ENCODE data around the gene RBM33. TPM values are rescaled to one million over a fixed set of nuclear protein-coding genes. Genes with fewer than 3 reads are reported as not detected.
A peak's percentile ranks its signal among the peaks of the same experiment; 100 is the strongest.

The RBM33 gene
- total and polyA plus RNA-seq, 2 experiments from 2014 or later = 10.5 to 36.0 TPM

DNA sequence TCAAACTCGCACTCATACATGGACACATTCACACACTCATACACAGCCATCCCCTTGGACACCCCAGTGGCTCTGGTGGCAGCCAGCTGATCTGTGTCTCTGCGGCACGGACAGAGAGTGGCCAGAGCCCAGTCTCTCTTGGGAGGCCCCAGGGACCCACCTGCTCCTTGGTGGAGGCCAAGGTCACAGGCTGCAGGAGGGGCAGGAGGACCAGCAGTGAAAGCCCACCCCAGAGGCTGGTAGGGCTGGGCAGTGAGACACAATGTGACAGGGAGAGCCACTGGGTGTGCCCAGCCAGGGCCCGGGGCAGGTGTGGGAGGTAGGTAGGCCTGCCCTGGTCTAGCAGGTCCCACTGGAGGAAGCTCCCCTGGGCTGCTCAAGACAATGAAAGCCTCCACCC lies 149.3 kb downstream of the RBM33 start:
- Histone ChIP-seq H3K4me1 (ENCODE audit: insufficient read depth) (no peaks in the 10 kb centered on the region), H3K27ac (no peak overlapping the region), H4K20me1 (ENCODE audit: insufficient read depth) (no peaks in the 10 kb centered on the region), H3K4me2 (ENCODE audit: unreplicated experiment) (no peak overlapping the region), H3F3A (ENCODE audit: insufficient read depth) (no peaks in the 10 kb centered on the region), H3K4me3 (no peak overlapping the region), H3K27me3 (replicated peaks; ENCODE audit: insufficient read depth) (peaks cover 21% of the 10 kb centered on the region), H3K36me3 (ENCODE audit: low read depth) (no peaks in the 10 kb centered on the region), H3K9ac (no peak overlapping the region), H3K9me3 (ENCODE audit: low read depth) (no peaks in the 10 kb centered on the region), H3K9me2 (ENCODE audit: insufficient read depth) (no peaks in the 10 kb centered on the region), H3K79me2 (ENCODE audit: insufficient read depth) (no peaks in the 10 kb centered on the region), H2AFZ (no peak overlapping the region)
- in situ Hi-C loops (cut with MboI) = loop anchor here (10.0 kb wide), 1 partner anchor 1031 kb away; no protein-coding TSS in a partner anchor
- no peak for DNase-seq
- TF ChIP-seq EZH2 (IDR thresholded peaks at IDR 0.05; ENCODE audit: insufficient read depth, poor library complexity, severe bottlenecking) (no peak), EZH2phosphoT487 (IDR thresholded peaks at IDR 0.05; ENCODE audit: insufficient read depth, low read depth) (no peak)
- 52 to 56% methylated on average over 4 of the region's 4 CpGs for WGBS, 2 experiments (ENCODE audit: low coverage in 1 of 2, low lambda C conversion rate in 2 of 2, missing lambda C conversion rate in 2 of 2)

DNA sequence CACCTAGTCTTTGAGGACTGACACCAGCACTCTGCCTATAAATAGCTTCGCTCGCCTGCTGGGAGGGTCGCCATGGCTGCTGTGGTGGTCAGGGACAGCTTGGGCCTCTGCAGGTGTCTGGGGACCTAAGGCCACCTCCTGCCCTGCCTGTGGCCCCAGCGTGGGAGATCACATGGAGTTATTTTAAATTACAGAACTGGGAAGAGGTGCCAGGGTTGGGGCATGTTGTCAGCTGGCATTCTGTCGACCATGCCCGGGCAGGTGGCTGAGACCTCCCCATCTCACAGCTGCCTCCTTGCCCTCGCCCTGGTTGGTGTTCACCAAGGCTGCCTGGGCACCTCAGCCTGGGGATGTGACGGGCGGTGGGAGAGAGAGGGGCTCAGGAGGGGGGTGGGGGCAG lies 149.7 kb downstream of the RBM33 start:
- no peaks in the 10 kb centered on the region for H4K20me1 ChIP-seq (ENCODE audit: insufficient read depth)
- H3F3A ChIP-seq (ENCODE audit: insufficient read depth) = no peaks in the 10 kb centered on the region
- no peaks in the 10 kb centered on the region for H3K79me2 ChIP-seq (ENCODE audit: insufficient read depth)
- no peak overlapping the region for H3K9ac ChIP-seq
- no peaks in the 10 kb centered on the region for H3K36me3 ChIP-seq (ENCODE audit: low read depth)
- H3K4me3 ChIP-seq = no peak overlapping the region
- H3K9me3 ChIP-seq (ENCODE audit: low read depth) = no peaks in the 10 kb centered on the region
- H3K9me2 ChIP-seq (ENCODE audit: insufficient read depth) = no peaks in the 10 kb centered on the region
- peaks cover 26% of the 10 kb centered on the region for H3K27me3 ChIP-seq (replicated peaks; ENCODE audit: insufficient read depth)
- TF ChIP-seq EZH2 (IDR thresholded peaks at IDR 0.05; ENCODE audit: insufficient read depth, poor library complexity, severe bottlenecking) = no peak
- no peak for TF ChIP-seq EZH2phosphoT487 (IDR thresholded peaks at IDR 0.05; ENCODE audit: insufficient read depth, low read depth)
- in situ Hi-C loops (cut with MboI) = loop anchor here (10.0 kb wide), 1 partner anchor 1031 kb away; no protein-coding TSS in a partner anchor
- no peaks in the 10 kb centered on the region for H3K4me1 ChIP-seq (ENCODE audit: insufficient read depth)
- no peak overlapping the region for H2AFZ ChIP-seq
- WGBS, 2 experiments (ENCODE audit: low coverage in 1 of 2, low lambda C conversion rate in 2 of 2, missing lambda C conversion rate in 2 of 2) = 75 to 81% methylated on average over 8 to 9 of the region's 9 CpGs
- no peak overlapping the region for H3K27ac ChIP-seq
- no peak for DNase-seq
- H3K4me2 ChIP-seq (ENCODE audit: unreplicated experiment) = no peak overlapping the region

DNA sequence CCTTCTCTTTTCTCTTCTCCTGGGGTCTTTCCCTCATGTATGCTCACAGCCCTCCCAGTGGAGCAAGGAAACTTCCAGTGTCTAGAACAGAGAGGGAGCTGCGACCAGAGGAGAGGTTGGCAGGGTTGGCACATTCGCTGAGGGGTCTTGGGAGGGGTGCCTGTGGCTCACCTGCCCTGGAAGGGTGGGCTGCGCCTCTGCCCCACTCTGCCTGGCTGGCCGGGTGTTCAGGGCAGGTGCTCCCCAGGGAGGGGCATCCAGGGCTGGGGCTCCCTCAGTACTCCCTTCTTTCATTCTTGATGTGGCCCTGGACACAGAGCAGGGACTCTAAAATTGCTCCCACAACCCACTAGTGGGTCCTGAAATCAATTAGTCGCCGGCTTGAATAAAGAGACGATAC lies 150.9 kb downstream of the RBM33 start:
- in situ Hi-C loops (cut with MboI) = loop anchor here (10.0 kb wide), 1 partner anchor 1029 kb away; no protein-coding TSS in a partner anchor
- Histone ChIP-seq H3K4me2 (ENCODE audit: unreplicated experiment) (no peak overlapping the region), H3K9me2 (ENCODE audit: insufficient read depth) (no peaks in the 10 kb centered on the region), H3K9ac (no peak overlapping the region), H3K27me3 (replicated peaks; ENCODE audit: insufficient read depth) (peaks cover 36% of the 10 kb centered on the region), H3K27ac (no peak overlapping the region), H3K79me2 (ENCODE audit: insufficient read depth) (no peaks in the 10 kb centered on the region), H4K20me1 (ENCODE audit: insufficient read depth) (no peaks in the 10 kb centered on the region), H3K9me3 (ENCODE audit: low read depth) (no peaks in the 10 kb centered on the region), H3K4me3 (no peak overlapping the region), H2AFZ (no peak overlapping the region), H3K36me3 (ENCODE audit: low read depth) (no peaks in the 10 kb centered on the region), H3F3A (ENCODE audit: insufficient read depth) (no peaks in the 10 kb centered on the region), H3K4me1 (ENCODE audit: insufficient read depth) (no peaks in the 10 kb centered on the region)
- 32 to 40% methylated on average over 7 of the region's 7 CpGs for WGBS, 2 experiments (ENCODE audit: low coverage in 1 of 2, low lambda C conversion rate in 2 of 2, missing lambda C conversion rate in 2 of 2)
- no peak for DNase-seq
- no peak for TF ChIP-seq EZH2 (IDR thresholded peaks at IDR 0.05; ENCODE audit: insufficient read depth, poor library complexity, severe bottlenecking)
- TF ChIP-seq EZH2phosphoT487 (IDR thresholded peaks at IDR 0.05; ENCODE audit: insufficient read depth, low read depth) = no peak

GRCh38 chr7:155795951-155796350 lies 151.5 kb downstream of the RBM33 start:
- WGBS, 2 experiments (ENCODE audit: low coverage in 1 of 2, low lambda C conversion rate in 2 of 2, missing lambda C conversion rate in 2 of 2) = 41 to 56% methylated on average over 8 of the region's 8 CpGs
- Histone ChIP-seq H3K79me2 (ENCODE audit: insufficient read depth) (no peaks in the 10 kb centered on the region), H3K9ac (no peak overlapping the region), H3K9me2 (ENCODE audit: insufficient read depth) (no peaks in the 10 kb centered on the region), H3K27ac (no peak overlapping the region), H3K4me2 (ENCODE audit: unreplicated experiment) (no peak overlapping the region), H3K27me3 (replicated peaks; ENCODE audit: insufficient read depth) (peaks cover 40% of the 10 kb centered on the region), H4K20me1 (ENCODE audit: insufficient read depth) (no peaks in the 10 kb centered on the region), H3K36me3 (ENCODE audit: low read depth) (no peaks in the 10 kb centered on the region), H3K4me3 (no peak overlapping the region), H3K4me1 (ENCODE audit: insufficient read depth) (no peaks in the 10 kb centered on the region), H3K9me3 (ENCODE audit: low read depth) (no peaks in the 10 kb centered on the region), H2AFZ (no peak overlapping the region), H3F3A (ENCODE audit: insufficient read depth) (no peaks in the 10 kb centered on the region)
- TF ChIP-seq EZH2phosphoT487 (IDR thresholded peaks at IDR 0.05; ENCODE audit: insufficient read depth, low read depth) (no peak), EZH2 (IDR thresholded peaks at IDR 0.05; ENCODE audit: insufficient read depth, poor library complexity, severe bottlenecking) (peak; percentile 28)
- no peak for DNase-seq
- in situ Hi-C loops (cut with MboI) = loop anchor here (10.0 kb wide), 1 partner anchor 1029 kb away; no protein-coding TSS in a partner anchor
